ENCODE results near the gene SOHLH1. TPM values are rescaled to one million over a fixed set of nuclear protein-coding genes. Genes with fewer than 3 reads are reported as not detected.
"Not testable (repeated sequence)": the region's sequence is repeated elsewhere in the genome, so short reads cannot be mapped to it uniquely, and the experiment has no call there.

SOHLH1 gene
- total and polyA plus RNA-seq, 4 donors = not detected

DNA sequence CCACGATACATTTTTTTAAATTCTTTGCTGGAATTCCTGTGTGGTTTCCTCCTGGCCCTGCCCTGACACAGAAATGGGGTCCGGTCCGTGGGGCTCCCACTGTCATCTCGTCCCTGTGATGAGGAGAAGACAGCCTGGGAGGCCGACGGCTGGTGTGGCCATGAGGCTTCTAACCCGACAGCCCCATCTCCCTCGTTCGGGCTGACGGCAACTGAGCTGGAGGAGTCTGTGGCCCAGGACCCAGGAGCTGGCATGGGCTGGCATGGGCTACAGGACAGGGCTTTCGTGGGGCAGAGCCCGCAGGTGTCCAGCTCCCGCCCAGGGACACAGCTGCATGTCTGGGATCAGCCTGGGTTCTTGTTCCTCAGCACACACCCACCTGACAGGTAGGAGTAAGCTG lies 22.4 kb downstream of the SOHLH1 start:
- no peaks in the 10 kb centered on the region for H3K36me3 ChIP-seq (ENCODE audit: control insufficient read depth in 4 of 4, insufficient read depth in 4 of 4, low read length in 4 of 4)
- TF ChIP-seq, protein P1, sequence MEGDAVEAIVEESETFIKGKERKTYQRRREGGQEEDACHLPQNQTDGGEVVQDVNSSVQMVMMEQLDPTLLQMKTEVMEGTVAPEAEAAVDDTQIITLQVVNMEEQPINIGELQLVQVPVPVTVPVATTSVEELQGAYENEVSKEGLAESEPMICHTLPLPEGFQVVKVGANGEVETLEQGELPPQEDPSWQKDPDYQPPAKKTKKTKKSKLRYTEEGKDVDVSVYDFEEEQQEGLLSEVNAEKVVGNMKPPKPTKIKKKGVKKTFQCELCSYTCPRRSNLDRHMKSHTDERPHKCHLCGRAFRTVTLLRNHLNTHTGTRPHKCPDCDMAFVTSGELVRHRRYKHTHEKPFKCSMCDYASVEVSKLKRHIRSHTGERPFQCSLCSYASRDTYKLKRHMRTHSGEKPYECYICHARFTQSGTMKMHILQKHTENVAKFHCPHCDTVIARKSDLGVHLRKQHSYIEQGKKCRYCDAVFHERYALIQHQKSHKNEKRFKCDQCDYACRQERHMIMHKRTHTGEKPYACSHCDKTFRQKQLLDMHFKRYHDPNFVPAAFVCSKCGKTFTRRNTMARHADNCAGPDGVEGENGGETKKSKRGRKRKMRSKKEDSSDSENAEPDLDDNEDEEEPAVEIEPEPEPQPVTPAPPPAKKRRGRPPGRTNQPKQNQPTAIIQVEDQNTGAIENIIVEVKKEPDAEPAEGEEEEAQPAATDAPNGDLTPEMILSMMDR (IDR thresholded peaks at IDR 0.05; ENCODE audit: control extremely low read depth, extremely low read depth) = no peak
- no peak overlapping the region for H3K27ac ChIP-seq (ENCODE audit: low read depth in 1 of 2, low read length in 1 of 2)
- H3K4me3 ChIP-seq = no peak overlapping the region
- no peaks in the 10 kb centered on the region for H3K4me1 ChIP-seq (ENCODE audit: control insufficient read depth in 5 of 5, insufficient read depth in 5 of 5, low read length in 5 of 5)
- 84 to 90% methylated on average over 13 of the region's 13 CpGs for WGBS, 2 donors
- H3K27me3 ChIP-seq (ENCODE audit: control insufficient read depth in 3 of 3, insufficient read depth in 3 of 3, low read length in 2 of 3) = peaks cover 0 to 3% (median 0%) of the 10 kb centered on the region in 3 donors
- H3K9ac ChIP-seq (ENCODE audit: insufficient read depth in 1 of 2, low read length in 2 of 2) = no peak overlapping the region
- H3K9me3 ChIP-seq (ENCODE audit: control insufficient read depth in 4 of 4, insufficient read depth in 3 of 4, low read length in 3 of 4) = peaks cover 0 to 13% (median 0%) of the 10 kb centered on the region in 4 donors
- DNase-seq (no peak), ATAC-seq (ENCODE audit: insufficient read depth, low FRiP score) (no peak)

DNA sequence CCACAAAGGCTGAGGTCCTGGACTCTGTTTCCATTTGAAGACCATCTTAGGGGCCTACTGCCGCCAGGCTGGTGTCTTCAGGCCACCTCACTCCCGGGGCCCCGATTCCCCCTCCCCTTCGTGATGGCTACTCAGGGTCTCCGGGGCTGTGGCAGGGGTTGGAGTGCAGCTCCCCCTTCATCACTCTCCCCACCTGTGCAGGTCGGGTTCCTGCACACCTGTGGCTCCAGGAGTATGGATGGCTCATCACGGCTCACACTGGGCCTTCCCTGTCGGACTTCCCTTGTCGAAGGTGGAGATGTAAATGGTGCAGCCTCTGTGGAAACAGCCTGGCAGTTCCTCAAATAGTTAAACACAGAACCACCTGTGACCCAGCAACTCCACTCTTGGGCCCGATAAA lies 24.3 kb downstream of the SOHLH1 start:
- Histone ChIP-seq H3K36me3 (ENCODE audit: control insufficient read depth in 4 of 4, insufficient read depth in 4 of 4, low read length in 4 of 4) (no peaks in the 10 kb centered on the region), H3K27ac (ENCODE audit: low read depth in 1 of 2, low read length in 1 of 2) (no peak overlapping the region), H3K9ac (ENCODE audit: insufficient read depth in 1 of 2, low read length in 2 of 2) (no peak overlapping the region), H3K27me3 (ENCODE audit: control insufficient read depth in 3 of 3, insufficient read depth in 3 of 3, low read length in 2 of 3) (peaks cover 0 to 3% (median 2%) of the 10 kb centered on the region in 3 donors), H3K4me3 (no peak overlapping the region), H3K4me1 (ENCODE audit: control insufficient read depth in 5 of 5, insufficient read depth in 5 of 5, low read length in 5 of 5) (no peaks in the 10 kb centered on the region), H3K9me3 (ENCODE audit: control insufficient read depth in 4 of 4, insufficient read depth in 3 of 4, low read length in 3 of 4) (peaks cover 0 to 5% (median 0%) of the 10 kb centered on the region in 4 donors)
- ATAC-seq (ENCODE audit: insufficient read depth, low FRiP score) (no peak), DNase-seq (no peak)
- TF ChIP-seq, protein P1 (IDR thresholded peaks at IDR 0.05; ENCODE audit: control extremely low read depth, extremely low read depth) = no peak
- WGBS, 2 donors = 73 to 74% methylated on average over 10 of the region's 10 CpGs

DNA sequence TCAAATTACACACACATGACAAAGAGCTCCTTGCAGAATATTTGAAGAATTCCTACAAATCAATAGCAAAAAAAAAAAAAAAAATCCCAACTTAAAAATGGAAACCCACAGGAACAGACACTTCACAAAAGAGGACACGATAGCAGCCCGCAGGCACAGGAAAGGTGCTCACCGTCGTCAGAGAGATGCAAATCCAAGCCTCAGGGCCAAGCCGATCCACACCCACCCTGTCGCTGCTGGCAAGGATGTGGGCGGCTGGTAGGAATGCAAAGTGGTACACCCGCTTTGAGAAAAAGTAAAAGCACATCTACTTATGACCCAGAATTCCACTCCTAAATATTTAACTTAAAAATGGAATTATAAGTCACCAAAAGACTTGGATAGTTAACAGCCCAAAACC lies 25.3 kb downstream of the SOHLH1 start:
- no peak overlapping the region for H3K4me3 ChIP-seq
- ATAC-seq (ENCODE audit: insufficient read depth, low FRiP score) (no peak), DNase-seq (no peak)
- no peaks in the 10 kb centered on the region for H3K36me3 ChIP-seq (ENCODE audit: control insufficient read depth in 4 of 4, insufficient read depth in 4 of 4, low read length in 4 of 4)
- peaks cover 0 to 9% (median 0%) of the 10 kb centered on the region in 4 donors for H3K9me3 ChIP-seq (ENCODE audit: control insufficient read depth in 4 of 4, insufficient read depth in 3 of 4, low read length in 3 of 4)
- no peak overlapping the region for H3K27ac ChIP-seq (ENCODE audit: low read depth in 1 of 2, low read length in 1 of 2)
- peaks cover 0 to 3% (median 3%) of the 10 kb centered on the region in 3 donors for H3K27me3 ChIP-seq (ENCODE audit: control insufficient read depth in 3 of 3, insufficient read depth in 3 of 3, low read length in 2 of 3)
- H3K9ac ChIP-seq (ENCODE audit: insufficient read depth in 1 of 2, low read length in 2 of 2) = no peak overlapping the region
- TF ChIP-seq, protein P1 (IDR thresholded peaks at IDR 0.05; ENCODE audit: control extremely low read depth, extremely low read depth) = no peak
- no peaks in the 10 kb centered on the region for H3K4me1 ChIP-seq (ENCODE audit: control insufficient read depth in 5 of 5, insufficient read depth in 5 of 5, low read length in 5 of 5)
- WGBS, 2 donors = 76 to 81% methylated on average over 8 of the region's 8 CpGs

DNA sequence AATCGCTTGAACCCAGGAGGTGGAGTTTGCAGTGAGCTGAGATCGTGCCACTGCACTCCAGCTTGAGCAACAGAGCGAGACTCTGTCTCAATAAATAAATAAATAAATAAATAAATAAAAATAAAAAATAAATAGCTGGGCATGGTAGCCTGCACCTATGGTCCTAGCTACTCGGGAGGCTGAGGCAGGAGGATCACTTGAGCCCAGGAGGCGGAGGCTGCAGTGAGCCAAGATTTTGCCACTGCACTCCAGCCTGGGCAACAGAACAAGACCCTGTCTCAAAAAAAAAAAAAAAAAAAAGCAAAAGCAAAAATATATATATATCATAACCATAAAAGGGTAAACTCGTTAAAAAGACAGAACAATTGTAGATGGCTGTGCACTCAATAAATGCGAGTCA lies 26.5 kb downstream of the SOHLH1 start:
- not testable (repeated sequence) for H3K4me3 ChIP-seq; H3K27me3 ChIP-seq (ENCODE audit: control insufficient read depth in 3 of 3, insufficient read depth in 3 of 3, low read length in 2 of 3); H3K27ac ChIP-seq (ENCODE audit: low read depth in 1 of 2, low read length in 1 of 2); H3K9ac ChIP-seq (ENCODE audit: insufficient read depth in 1 of 2, low read length in 2 of 2); H3K4me1 ChIP-seq (ENCODE audit: control insufficient read depth in 5 of 5, insufficient read depth in 5 of 5, low read length in 5 of 5); DNase-seq; ATAC-seq (ENCODE audit: insufficient read depth, low FRiP score); H3K9me3 ChIP-seq (ENCODE audit: control insufficient read depth in 4 of 4, insufficient read depth in 3 of 4, low read length in 3 of 4); H3K36me3 ChIP-seq (ENCODE audit: control insufficient read depth in 4 of 4, insufficient read depth in 4 of 4, low read length in 4 of 4)
- WGBS, 2 donors = 88 to 89% methylated on average over 7 of the region's 7 CpGs

Data from lung (tissue), 12 donors.